ENCODE data around the gene LMAN2. TPM values are rescaled to one million over a fixed set of nuclear protein-coding genes. Genes with fewer than 3 reads are reported as not detected.
"Not testable (repeated sequence)": the region's sequence is repeated elsewhere in the genome, so short reads cannot be mapped to it uniquely, and the experiment has no call there.

Gene LMAN2
- total RNA-seq, 2 experiments from 2014 or later, result 119 to 127 TPM

- H3K4me3 Mint-ChIP-seq, result peak overlapping the region; percentile 79
- peaks cover 70% of the 10 kb centered on the region for H3K4me1 Mint-ChIP-seq (ENCODE audit: low read depth)
- peaks cover 51% of the 10 kb centered on the region for H3K36me3 Mint-ChIP-seq (ENCODE audit: low read depth)
- H3K27me3 Mint-ChIP-seq (ENCODE audit: low read depth), result no peaks in the 10 kb centered on the region
- POLR2A ChIA-PET, result interaction anchor here (1.3 to 3.4 kb wide), 4 partner anchors 10 to 92 kb away, joined by 3 to 22 read pairs (median 4); partner anchors contain the start of gene LMAN2
- peak overlapping the region; percentile 41 for H3K27ac Mint-ChIP-seq
- CTCF ChIA-PET, result interaction anchor here (0.6 to 7.0 kb wide), 10 partner anchors 9 to 139 kb away, joined by 3 to 70 read pairs (median 5); partner anchors contain the start of gene LMAN2
- no peaks in the 10 kb centered on the region for H3K9me3 Mint-ChIP-seq (ENCODE audit: insufficient read depth)
- DNase-seq (peak; percentile 66), ATAC-seq (peak; percentile 62)
These were observed 11.4 kb upstream of the LMAN2 start for GRCh38 chr5:177362610-177363507.

DNA sequence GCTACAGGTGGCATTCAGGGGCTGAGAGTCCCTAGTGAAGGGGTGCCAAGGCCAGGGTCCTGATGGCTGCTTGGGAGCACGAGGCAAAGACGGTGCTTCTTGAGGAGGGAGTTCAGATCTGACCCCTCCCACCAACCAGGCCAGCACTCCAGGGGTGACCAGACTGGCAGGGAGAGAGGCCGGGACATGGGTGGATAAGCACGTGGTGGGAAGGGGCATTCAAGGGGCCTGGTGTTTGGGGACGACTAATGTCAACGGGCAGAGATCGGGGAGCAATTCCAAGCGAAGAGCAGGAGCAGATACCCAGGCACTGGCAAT, 10.8 kb upstream of the LMAN2 start:
- Mint-ChIP-seq H3K27ac (peak overlapping the region; percentile 41), H3K27me3 (ENCODE audit: low read depth) (no peaks in the 10 kb centered on the region), H3K4me1 (ENCODE audit: low read depth) (peaks cover 75% of the 10 kb centered on the region), H3K9me3 (ENCODE audit: insufficient read depth) (no peaks in the 10 kb centered on the region), H3K4me3 (peak overlapping the region; percentile 79), H3K36me3 (ENCODE audit: low read depth) (peaks cover 51% of the 10 kb centered on the region)
- ChIA-PET CTCF (interaction anchor here (0.6 to 7.0 kb wide), 9 partner anchors 9 to 139 kb away, joined by 3 to 70 read pairs (median 5); partner anchors contain the start of gene LMAN2), POLR2A (interaction anchor here (1.3 to 3.4 kb wide), 3 partner anchors 11 to 93 kb away, joined by 3 to 22 read pairs (median 6); partner anchors contain the start of gene LMAN2)
- no peak for ATAC-seq
- DNase-seq, result no peak

DNA sequence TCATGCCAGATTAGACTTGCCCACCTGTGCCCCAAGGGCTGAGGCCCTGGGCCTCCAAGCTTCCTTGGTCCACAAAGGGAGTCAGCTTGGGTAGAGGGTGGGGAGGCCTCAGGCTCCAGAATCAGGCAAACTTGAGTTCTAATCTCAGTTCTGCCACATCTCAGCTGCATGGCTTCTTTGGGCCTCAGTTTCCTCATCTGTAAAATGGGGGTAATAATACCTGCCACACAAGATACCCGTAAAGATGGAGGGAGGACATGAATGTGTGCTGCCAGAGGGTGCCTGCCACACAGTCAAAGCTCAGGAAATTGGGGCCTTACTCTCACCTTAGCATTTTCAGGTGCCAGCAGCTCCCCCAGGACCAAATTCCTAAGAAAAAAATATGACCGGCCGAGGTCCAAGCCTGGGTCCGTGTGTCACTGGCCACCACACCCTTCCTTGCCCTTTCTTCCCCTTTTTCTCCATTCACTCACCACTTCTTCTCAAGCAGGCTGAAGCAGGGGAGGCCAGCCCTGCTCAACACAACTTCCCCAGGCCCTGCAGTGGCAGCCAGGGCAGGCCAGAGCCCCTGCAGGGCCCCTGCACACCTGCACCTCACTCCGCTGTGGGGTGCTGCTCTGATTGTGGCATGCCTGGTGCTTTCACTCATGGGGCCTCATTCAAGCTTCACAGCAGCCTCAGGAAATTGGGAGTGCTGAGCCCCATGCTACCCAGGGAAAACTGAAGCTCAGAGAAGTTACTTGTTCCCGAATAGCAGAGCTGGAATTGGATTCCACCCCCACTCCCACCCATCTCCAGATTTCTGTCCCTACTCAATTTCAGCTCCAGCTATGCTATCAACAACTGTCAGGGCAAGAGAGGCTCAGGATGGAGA, 10.2 kb upstream of the LMAN2 start:
- H3K27ac Mint-ChIP-seq, result peak overlapping the region; percentile 41
- H3K36me3 Mint-ChIP-seq (ENCODE audit: low read depth), result peaks cover 48% of the 10 kb centered on the region
- ChIA-PET POLR2A (interaction anchor here (0.6 to 3.4 kb wide), 8 partner anchors 10 to 94 kb away, joined by 3 to 22 read pairs (median 4); partner anchors contain the start of gene LMAN2), CTCF (interaction anchor here (0.9 to 7.0 kb wide), 12 partner anchors 10 to 248 kb away, joined by 3 to 70 read pairs (median 4); partner anchors contain the start of gene LMAN2)
- DNase-seq (no peak), ATAC-seq (no peak)
- no peaks in the 10 kb centered on the region for H3K27me3 Mint-ChIP-seq (ENCODE audit: low read depth)
- H3K4me3 Mint-ChIP-seq, result peak overlapping the region; percentile 79
- H3K9me3 Mint-ChIP-seq (ENCODE audit: insufficient read depth), result no peaks in the 10 kb centered on the region
- peaks cover 81% of the 10 kb centered on the region for H3K4me1 Mint-ChIP-seq (ENCODE audit: low read depth)

- not testable (repeated sequence) for H3K27ac Mint-ChIP-seq; ATAC-seq; H3K4me3 Mint-ChIP-seq; H3K27me3 Mint-ChIP-seq (ENCODE audit: low read depth); DNase-seq; H3K9me3 Mint-ChIP-seq (ENCODE audit: insufficient read depth)
- Mint-ChIP-seq H3K4me1 (ENCODE audit: low read depth) (peaks cover 87% of the 10 kb centered on the region), H3K36me3 (ENCODE audit: low read depth) (peaks cover 44% of the 10 kb centered on the region)
- ChIA-PET CTCF (interaction anchor here (0.9 to 7.0 kb wide), 8 partner anchors 11 to 247 kb away, joined by 3 to 70 read pairs (median 5); no protein-coding TSS in a partner anchor), POLR2A (interaction anchor here (0.8 to 3.4 kb wide), 4 partner anchors 10 to 89 kb away, joined by 3 to 22 read pairs (median 4); partner anchors contain the start of gene LMAN2)
These were observed 9.3 kb upstream of the LMAN2 start for GRCh38 chr5:177360740-177361139.

- peaks cover 88% of the 10 kb centered on the region for H3K4me1 Mint-ChIP-seq (ENCODE audit: low read depth)
- CTCF ChIA-PET, result interaction anchor here (1.2 to 7.0 kb wide), 3 partner anchors 12 to 44 kb away, joined by 3 to 70 read pairs (median 21); no protein-coding TSS in a partner anchor
- DNase-seq, result no peak
- H3K27me3 Mint-ChIP-seq (ENCODE audit: low read depth), result no peaks in the 10 kb centered on the region
- peaks cover 47% of the 10 kb centered on the region for H3K36me3 Mint-ChIP-seq (ENCODE audit: low read depth)
- peak overlapping the region; percentile 40 for H3K27ac Mint-ChIP-seq
- H3K4me3 Mint-ChIP-seq, result peak overlapping the region; percentile 90
- peaks cover 4% of the 10 kb centered on the region for H3K9me3 Mint-ChIP-seq (ENCODE audit: insufficient read depth)
- no peak for ATAC-seq
- POLR2A ChIA-PET, result interaction anchor here (3.4 kb wide), 1 partner anchor 9 kb away, joined by 22 read pairs; the partner anchor contains the start of gene LMAN2
These were observed 8.4 kb upstream of the LMAN2 start for GRCh38 chr5:177359860-177360259.

GRCh38 chr5:177359451-177359851, 8.0 kb upstream of the LMAN2 start:
- no peak for DNase-seq
- H3K9me3 Mint-ChIP-seq (ENCODE audit: insufficient read depth), result peaks cover 4% of the 10 kb centered on the region
- ChIA-PET CTCF (interaction anchor here (2.3 to 7.0 kb wide), 3 partner anchors 12 to 43 kb away, joined by 8 to 70 read pairs (median 27); no protein-coding TSS in a partner anchor), POLR2A (interaction anchor here (3.4 kb wide), 1 partner anchor 8 kb away, joined by 22 read pairs; the partner anchor contains the start of gene LMAN2)
- no peaks in the 10 kb centered on the region for H3K27me3 Mint-ChIP-seq (ENCODE audit: low read depth)
- peak overlapping the region; percentile 85 for H3K27ac Mint-ChIP-seq
- peaks cover 88% of the 10 kb centered on the region for H3K4me1 Mint-ChIP-seq (ENCODE audit: low read depth)
- no peak for ATAC-seq
- H3K36me3 Mint-ChIP-seq (ENCODE audit: low read depth), result peaks cover 45% of the 10 kb centered on the region
- H3K4me3 Mint-ChIP-seq, result peak overlapping the region; percentile 90

GRCh38 chr5:177358370-177358819, 6.9 kb upstream of the LMAN2 start:
- ChIA-PET CTCF (interaction anchor here (0.8 to 7.0 kb wide), 9 partner anchors 9 to 97 kb away, joined by 3 to 70 read pairs (median 7); no protein-coding TSS in a partner anchor), POLR2A (interaction anchor here (1.4 to 1.7 kb wide), 2 partner anchors 14 to 46 kb away, joined by 5 to 6 read pairs; no protein-coding TSS in a partner anchor)
- peaks cover 40% of the 10 kb centered on the region for H3K36me3 Mint-ChIP-seq (ENCODE audit: low read depth)
- peak overlapping the region; percentile 85 for H3K27ac Mint-ChIP-seq
- no peak for DNase-seq
- no peaks in the 10 kb centered on the region for H3K27me3 Mint-ChIP-seq (ENCODE audit: low read depth)
- H3K4me3 Mint-ChIP-seq, result peak overlapping the region; percentile 90
- peak; percentile 9 for ATAC-seq
- peaks cover 4% of the 10 kb centered on the region for H3K9me3 Mint-ChIP-seq (ENCODE audit: insufficient read depth)
- H3K4me1 Mint-ChIP-seq (ENCODE audit: low read depth), result peaks cover 82% of the 10 kb centered on the region

DNA sequence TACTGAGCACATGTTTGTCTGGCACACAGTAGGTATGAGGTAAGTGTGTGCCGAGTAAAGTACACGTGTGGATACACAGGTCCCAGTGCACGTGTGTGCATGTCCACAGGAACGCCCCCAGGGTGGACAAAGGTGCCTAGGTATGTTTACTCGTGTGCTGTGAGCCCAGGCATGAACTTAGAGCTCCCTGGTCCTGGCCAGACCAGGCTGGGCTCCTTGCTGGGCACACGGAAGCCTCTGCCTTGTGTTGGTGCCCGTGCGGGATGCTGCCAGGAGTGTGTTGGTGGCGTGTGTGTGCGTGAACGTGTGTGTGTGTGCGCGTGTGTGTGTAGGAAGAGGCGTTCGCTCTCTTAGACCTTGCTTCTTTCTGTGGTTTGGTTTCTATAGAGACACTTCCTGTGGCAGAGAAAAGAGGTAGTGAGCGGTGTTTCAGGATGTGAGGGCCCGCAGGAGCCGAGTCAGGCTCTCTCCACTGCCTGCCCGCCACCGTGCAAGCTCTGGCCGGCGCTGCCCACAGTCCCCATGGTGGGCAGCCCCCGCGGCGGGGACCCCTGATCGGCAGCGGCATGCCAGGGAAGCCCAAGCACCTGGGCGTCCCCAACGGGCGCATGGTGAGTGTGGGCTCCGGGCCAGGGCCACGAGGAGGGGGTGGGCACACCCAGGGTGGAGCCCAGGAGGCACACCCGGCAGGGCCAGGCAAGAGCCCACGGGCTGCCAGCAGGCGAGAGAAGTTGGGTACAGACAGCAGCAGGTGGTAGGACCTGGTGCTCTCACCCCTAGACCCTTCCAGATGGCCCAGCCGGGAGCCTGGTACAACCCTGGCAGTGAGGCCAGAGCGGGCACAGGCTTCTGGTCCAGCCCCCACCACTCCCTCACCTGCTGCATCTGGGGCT, 6.2 kb upstream of the LMAN2 start, which contains the start of gene RGS14:
TSS of gene RGS14 (plus strand) at position 466 of the 893 bp plus-strand sequence. CDS start at position 567, 101 bp downstream.
- H3K36me3 Mint-ChIP-seq (ENCODE audit: low read depth), result peaks cover 38% of the 10 kb centered on the region
- ChIA-PET POLR2A (interaction anchor here (1.4 to 1.7 kb wide), 2 partner anchors 14 to 45 kb away, joined by 5 to 6 read pairs; no protein-coding TSS in a partner anchor), CTCF (interaction anchor here (0.6 to 7.0 kb wide), 11 partner anchors 9 to 245 kb away, joined by 3 to 70 read pairs (median 4); no protein-coding TSS in a partner anchor)
- peaks cover 4% of the 10 kb centered on the region for H3K9me3 Mint-ChIP-seq (ENCODE audit: insufficient read depth)
- H3K27me3 Mint-ChIP-seq (ENCODE audit: low read depth), result no peaks in the 10 kb centered on the region
- peaks cover 80% of the 10 kb centered on the region for H3K4me1 Mint-ChIP-seq (ENCODE audit: low read depth)
- peak within 1 kb of the TSS; percentile 90 for H3K4me3 Mint-ChIP-seq
- ATAC-seq, result peak; percentile 91
- peak within 1 kb of the TSS; percentile 94 for H3K27ac Mint-ChIP-seq
- DNase-seq, result peak; percentile 82

- ChIA-PET CTCF (interaction anchor here (0.6 to 7.0 kb wide), 8 partner anchors 14 to 244 kb away, joined by 3 to 70 read pairs (median 8); no protein-coding TSS in a partner anchor), POLR2A (interaction anchor here (1.0 to 1.7 kb wide), 3 partner anchors 10 to 44 kb away, joined by 3 to 6 read pairs (median 5); no protein-coding TSS in a partner anchor)
- ATAC-seq (no peak), DNase-seq (no peak)
- Mint-ChIP-seq H3K27ac (peak overlapping the region; percentile 94), H3K9me3 (ENCODE audit: insufficient read depth) (peaks cover 4% of the 10 kb centered on the region), H3K27me3 (ENCODE audit: low read depth) (no peaks in the 10 kb centered on the region), H3K36me3 (ENCODE audit: low read depth) (peaks cover 32% of the 10 kb centered on the region), H3K4me3 (peak overlapping the region; percentile 90), H3K4me1 (ENCODE audit: low read depth) (peaks cover 76% of the 10 kb centered on the region)
These were observed 5.6 kb upstream of the LMAN2 start for GRCh38 chr5:177357146-177357458.

DNA sequence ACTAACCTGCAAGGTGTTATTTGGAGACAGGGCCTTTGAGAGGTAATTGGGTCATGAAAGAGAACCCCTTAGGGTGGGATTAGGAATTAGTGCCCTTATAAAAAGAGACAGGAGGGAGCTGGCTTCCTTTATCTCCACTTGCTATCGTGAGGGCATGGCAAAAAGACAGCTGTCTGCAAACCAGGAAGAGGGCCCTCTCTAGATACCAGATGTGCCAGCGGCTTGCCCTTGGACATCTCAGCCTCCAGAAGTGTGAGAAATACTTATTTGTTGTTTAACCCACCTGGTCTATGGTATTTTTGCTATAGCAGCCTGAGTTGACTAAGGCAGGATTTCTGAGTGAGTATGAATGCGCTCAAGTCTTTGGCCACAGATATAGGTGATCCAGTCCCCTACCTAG, 5.3 kb upstream of the LMAN2 start:
- peaks cover 76% of the 10 kb centered on the region for H3K4me1 Mint-ChIP-seq (ENCODE audit: low read depth)
- no peak for DNase-seq
- ATAC-seq, result no peak
- H3K27me3 Mint-ChIP-seq (ENCODE audit: low read depth), result no peaks in the 10 kb centered on the region
- H3K4me3 Mint-ChIP-seq, result peak overlapping the region; percentile 90
- ChIA-PET CTCF (interaction anchor here (0.6 to 7.0 kb wide), 7 partner anchors 14 to 98 kb away, joined by 3 to 70 read pairs (median 8); no protein-coding TSS in a partner anchor), POLR2A (interaction anchor here (1.0 to 1.7 kb wide), 3 partner anchors 10 to 44 kb away, joined by 3 to 6 read pairs (median 5); no protein-coding TSS in a partner anchor)
- peaks cover 4% of the 10 kb centered on the region for H3K9me3 Mint-ChIP-seq (ENCODE audit: insufficient read depth)
- H3K36me3 Mint-ChIP-seq (ENCODE audit: low read depth), result peaks cover 30% of the 10 kb centered on the region
- H3K27ac Mint-ChIP-seq, result peak overlapping the region; percentile 94

Data from activated CD8-positive, alpha-beta T cell treated with anti-CD3 and anti-CD28 coated beads, Interleukin-2, amount 10 ng/mL, durations not matched to agents 7 days and 5 days (primary cell).